ENCODE measurements around the gene IL1B.

DNA sequence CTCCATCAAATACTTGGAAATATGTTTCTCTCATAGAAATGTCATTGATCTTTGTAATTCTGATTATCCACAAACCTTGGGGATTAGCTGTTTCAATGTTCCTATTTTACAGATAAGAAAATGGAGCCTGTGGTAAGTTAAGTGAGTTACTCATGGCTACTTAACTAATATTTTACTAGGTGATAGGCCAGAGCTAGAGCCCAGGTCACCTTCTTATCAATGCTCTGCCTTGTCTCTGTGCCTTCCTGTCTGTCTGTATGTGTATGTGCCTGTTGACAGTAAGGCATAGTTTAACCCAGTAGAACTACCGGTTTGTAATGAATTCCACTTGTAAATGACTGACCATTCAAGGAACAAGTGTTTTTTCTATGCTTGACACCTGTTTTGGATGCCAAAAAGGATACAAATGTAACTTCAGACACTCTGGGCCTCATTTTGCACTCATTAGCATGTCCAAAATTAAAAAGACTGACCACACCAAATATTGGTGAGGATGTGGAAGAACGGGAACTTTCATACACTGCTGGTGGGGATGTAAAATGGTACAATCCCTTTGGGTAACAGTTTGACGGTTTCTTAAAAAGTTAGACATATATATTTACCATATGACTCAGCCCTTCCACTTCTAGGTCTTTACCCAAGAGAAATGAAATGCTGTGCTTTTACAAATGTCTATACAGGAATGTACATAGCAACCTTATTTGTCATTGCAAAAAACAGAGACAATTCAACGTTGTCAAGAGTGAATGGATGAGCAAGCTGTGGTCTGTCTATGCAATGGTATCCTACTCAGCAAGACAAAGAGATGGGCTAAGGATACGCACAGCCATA, 32.7 kb downstream of the IL1B start:
- TF ChIP-seq, protein P1, sequence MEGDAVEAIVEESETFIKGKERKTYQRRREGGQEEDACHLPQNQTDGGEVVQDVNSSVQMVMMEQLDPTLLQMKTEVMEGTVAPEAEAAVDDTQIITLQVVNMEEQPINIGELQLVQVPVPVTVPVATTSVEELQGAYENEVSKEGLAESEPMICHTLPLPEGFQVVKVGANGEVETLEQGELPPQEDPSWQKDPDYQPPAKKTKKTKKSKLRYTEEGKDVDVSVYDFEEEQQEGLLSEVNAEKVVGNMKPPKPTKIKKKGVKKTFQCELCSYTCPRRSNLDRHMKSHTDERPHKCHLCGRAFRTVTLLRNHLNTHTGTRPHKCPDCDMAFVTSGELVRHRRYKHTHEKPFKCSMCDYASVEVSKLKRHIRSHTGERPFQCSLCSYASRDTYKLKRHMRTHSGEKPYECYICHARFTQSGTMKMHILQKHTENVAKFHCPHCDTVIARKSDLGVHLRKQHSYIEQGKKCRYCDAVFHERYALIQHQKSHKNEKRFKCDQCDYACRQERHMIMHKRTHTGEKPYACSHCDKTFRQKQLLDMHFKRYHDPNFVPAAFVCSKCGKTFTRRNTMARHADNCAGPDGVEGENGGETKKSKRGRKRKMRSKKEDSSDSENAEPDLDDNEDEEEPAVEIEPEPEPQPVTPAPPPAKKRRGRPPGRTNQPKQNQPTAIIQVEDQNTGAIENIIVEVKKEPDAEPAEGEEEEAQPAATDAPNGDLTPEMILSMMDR (IDR thresholded peaks at IDR 0.05; ENCODE audit: extremely low read depth in 1 of 2, insufficient read depth in 1 of 2, low read depth in 1 of 2, low read length in 2 of 2): no peak
- no peak for TF ChIP-seq POLR2AphosphoS5 (IDR thresholded peaks at IDR 0.05; ENCODE audit: insufficient read depth, low read depth, low read length)
- TF ChIP-seq POLR2A (IDR thresholded peaks at IDR 0.05; ENCODE audit: low read depth, low read length): no peak
- no peak for TF ChIP-seq EZH2 (IDR thresholded peaks at IDR 0.05; ENCODE audit: borderline replicate concordance, low read depth, low read length, severe bottlenecking)
- TF ChIP-seq JUN (IDR thresholded peaks at IDR 0.05; ENCODE audit: borderline replicate concordance, insufficient read depth, insufficient read length, low read depth): no peak
- no peak for TF ChIP-seq MYC (IDR thresholded peaks at IDR 0.05; ENCODE audit: low read depth, low read length)
- TF ChIP-seq, protein P2, sequence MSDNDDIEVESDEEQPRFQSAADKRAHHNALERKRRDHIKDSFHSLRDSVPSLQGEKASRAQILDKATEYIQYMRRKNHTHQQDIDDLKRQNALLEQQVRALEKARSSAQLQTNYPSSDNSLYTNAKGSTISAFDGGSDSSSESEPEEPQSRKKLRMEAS (IDR thresholded peaks at IDR 0.05; ENCODE audit: insufficient read depth, insufficient read length): no peak
- TF ChIP-seq FOS (IDR thresholded peaks at IDR 0.05; ENCODE audit: borderline replicate concordance, insufficient read depth, low read length): no peak
- no peak for TF ChIP-seq GATA2 (IDR thresholded peaks at IDR 0.05; ENCODE audit: insufficient read depth, insufficient read length, low read depth, low read length)
